ENCODE results near the gene TSPAN15.
"Not testable (repeated sequence)": the region's sequence is repeated elsewhere in the genome, so short reads cannot be mapped to it uniquely, and the experiment has no call there.

TSPAN15 gene

DNA sequence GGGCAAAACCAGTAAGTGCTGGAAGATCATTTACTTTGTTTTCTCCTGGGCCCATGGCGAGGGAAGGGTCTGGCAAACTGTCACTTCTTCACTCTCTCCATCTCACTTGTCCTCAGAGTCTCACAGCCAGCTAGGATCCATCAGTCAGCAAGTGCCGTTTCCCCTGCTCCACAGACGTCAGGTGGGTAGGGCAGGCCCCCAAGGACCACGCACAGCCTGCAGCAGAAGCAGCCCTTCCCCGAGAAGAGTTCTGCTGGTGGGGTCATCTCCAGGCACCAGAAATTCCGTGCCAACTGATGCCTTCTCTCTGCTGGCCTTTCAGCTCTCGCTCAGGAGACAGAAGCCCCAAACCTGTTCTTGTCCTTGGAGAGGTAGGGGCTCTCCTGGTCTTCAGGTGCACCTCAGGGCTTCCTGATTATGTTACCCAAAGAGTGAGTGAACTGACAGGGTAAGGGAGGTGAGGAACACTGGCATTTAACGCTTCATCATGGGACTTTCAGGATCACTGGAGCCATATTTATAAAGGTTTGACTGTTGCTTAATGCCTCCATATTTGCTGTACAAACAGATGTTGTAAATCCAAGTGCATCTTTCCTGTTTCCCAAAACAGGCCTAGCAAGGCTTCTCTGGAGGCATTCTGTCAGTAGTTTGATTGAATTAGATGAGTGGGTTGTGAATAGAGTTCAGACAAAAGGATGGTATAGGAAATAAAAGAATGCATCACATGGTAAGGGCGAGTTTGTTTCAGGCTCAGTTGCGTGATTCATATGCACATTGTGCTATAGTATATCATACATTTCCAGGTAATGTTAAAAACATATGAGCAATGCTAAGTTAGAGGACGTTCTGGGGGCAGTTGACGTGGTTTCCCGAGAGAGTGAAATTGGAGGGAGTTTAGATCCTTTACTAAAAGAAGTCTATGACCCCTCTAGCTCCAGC lies 13.7 kb upstream of the TSPAN15 start:
- no peak overlapping the region for H3K9ac ChIP-seq (ENCODE audit: low read depth, low read length)

GRCh38 chr10:69438536-69439349 lies 12.5 kb upstream of the TSPAN15 start:
- Histone ChIP-seq H3K36me3 (ENCODE audit: control insufficient read depth, insufficient read depth, low read length) (no peaks in the 10 kb centered on the region), H3K9ac (ENCODE audit: low read depth, low read length) (no peak overlapping the region), H3K4me3 (ENCODE audit: low read depth, low read length) (no peak overlapping the region), H3K4me1 (ENCODE audit: control insufficient read depth, insufficient read depth, low read length) (peaks cover 2% of the 10 kb centered on the region), H3K9me3 (ENCODE audit: control insufficient read depth, insufficient read depth, low read length) (no peaks in the 10 kb centered on the region), H3K27me3 (ENCODE audit: control insufficient read depth, insufficient read depth, low read length) (peaks cover 2% of the 10 kb centered on the region)

More for the DNA sequence above, 13.7 kb upstream of the TSPAN15 start:
- H3K9me3 ChIP-seq (ENCODE audit: control insufficient read depth, insufficient read depth, low read length): no peaks in the 10 kb centered on the region
- peaks cover 2% of the 10 kb centered on the region for H3K4me1 ChIP-seq (ENCODE audit: control insufficient read depth, insufficient read depth, low read length)
- H3K4me3 ChIP-seq (ENCODE audit: low read depth, low read length): no peak overlapping the region
- H3K36me3 ChIP-seq (ENCODE audit: control insufficient read depth, insufficient read depth, low read length): no peaks in the 10 kb centered on the region
- peaks cover 2% of the 10 kb centered on the region for H3K27me3 ChIP-seq (ENCODE audit: control insufficient read depth, insufficient read depth, low read length)

- Histone ChIP-seq H3K27me3 (ENCODE audit: control insufficient read depth, insufficient read depth, low read length) (peaks cover 3% of the 10 kb centered on the region), H3K4me1 (ENCODE audit: control insufficient read depth, insufficient read depth, low read length) (peaks cover 2% of the 10 kb centered on the region), H3K9ac (ENCODE audit: low read depth, low read length) (no peak overlapping the region), H3K9me3 (ENCODE audit: control insufficient read depth, insufficient read depth, low read length) (no peaks in the 10 kb centered on the region), H3K36me3 (ENCODE audit: control insufficient read depth, insufficient read depth, low read length) (no peaks in the 10 kb centered on the region), H3K4me3 (ENCODE audit: low read depth, low read length) (no peak overlapping the region)
Observed at GRCh38 chr10:69439350-69439739, 11.9 kb upstream of the TSPAN15 start.

GRCh38 chr10:69439813-69440506 lies 11.3 kb upstream of the TSPAN15 start:
- Histone ChIP-seq H3K4me3 (ENCODE audit: low read depth, low read length) (no peak overlapping the region), H3K9ac (ENCODE audit: low read depth, low read length) (no peak overlapping the region), H3K36me3 (ENCODE audit: control insufficient read depth, insufficient read depth, low read length) (no peaks in the 10 kb centered on the region), H3K9me3 (ENCODE audit: control insufficient read depth, insufficient read depth, low read length) (no peaks in the 10 kb centered on the region), H3K4me1 (ENCODE audit: control insufficient read depth, insufficient read depth, low read length) (peaks cover 2% of the 10 kb centered on the region), H3K27me3 (ENCODE audit: control insufficient read depth, insufficient read depth, low read length) (peaks cover 5% of the 10 kb centered on the region)

- Histone ChIP-seq H3K9me3 (ENCODE audit: control insufficient read depth, insufficient read depth, low read length) (no peaks in the 10 kb centered on the region), H3K4me3 (ENCODE audit: low read depth, low read length) (no peak overlapping the region), H3K4me1 (ENCODE audit: control insufficient read depth, insufficient read depth, low read length) (peaks cover 2% of the 10 kb centered on the region), H3K36me3 (ENCODE audit: control insufficient read depth, insufficient read depth, low read length) (no peaks in the 10 kb centered on the region), H3K27me3 (ENCODE audit: control insufficient read depth, insufficient read depth, low read length) (peaks cover 8% of the 10 kb centered on the region), H3K9ac (ENCODE audit: low read depth, low read length) (no peak overlapping the region)
Observed at GRCh38 chr10:69443354-69443753, 7.9 kb upstream of the TSPAN15 start.

DNA sequence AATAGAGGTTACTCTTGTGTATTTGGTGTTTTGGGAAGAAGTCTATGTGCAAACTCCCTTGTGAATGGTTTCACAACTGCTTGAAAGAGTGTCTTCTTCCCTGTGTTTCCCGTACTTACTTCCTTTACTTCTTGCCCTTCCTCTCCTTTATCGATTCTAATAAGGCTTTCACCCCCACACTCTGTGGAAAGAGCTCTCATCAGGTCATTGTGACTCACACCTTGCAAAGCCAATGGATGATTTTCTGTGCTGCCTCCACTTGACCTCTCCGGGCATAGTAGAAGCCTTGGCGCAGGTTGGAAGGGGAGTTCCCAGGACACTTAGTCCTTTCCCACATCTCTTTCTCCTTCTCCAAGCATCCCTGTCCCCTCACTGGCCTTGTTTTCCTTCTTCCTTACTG lies 6.2 kb upstream of the TSPAN15 start:
- peaks cover 12% of the 10 kb centered on the region for H3K27me3 ChIP-seq (ENCODE audit: control insufficient read depth, insufficient read depth, low read length)
- H3K36me3 ChIP-seq (ENCODE audit: control insufficient read depth, insufficient read depth, low read length): no peaks in the 10 kb centered on the region
- H3K4me1 ChIP-seq (ENCODE audit: control insufficient read depth, insufficient read depth, low read length): no peaks in the 10 kb centered on the region
- H3K9me3 ChIP-seq (ENCODE audit: control insufficient read depth, insufficient read depth, low read length): no peaks in the 10 kb centered on the region
- H3K9ac ChIP-seq (ENCODE audit: low read depth, low read length): no peak overlapping the region
- no peak overlapping the region for H3K4me3 ChIP-seq (ENCODE audit: low read depth, low read length)

- Histone ChIP-seq H3K4me3 (ENCODE audit: low read depth, low read length) (no peak overlapping the region), H3K36me3 (ENCODE audit: control insufficient read depth, insufficient read depth, low read length) (no peaks in the 10 kb centered on the region), H3K9ac (ENCODE audit: low read depth, low read length) (no peak overlapping the region), H3K4me1 (ENCODE audit: control insufficient read depth, insufficient read depth, low read length) (no peaks in the 10 kb centered on the region), H3K9me3 (ENCODE audit: control insufficient read depth, insufficient read depth, low read length) (no peaks in the 10 kb centered on the region), H3K27me3 (ENCODE audit: control insufficient read depth, insufficient read depth, low read length) (peaks cover 15% of the 10 kb centered on the region)
Observed at GRCh38 chr10:69446229-69446628, 5.0 kb upstream of the TSPAN15 start.

GRCh38 chr10:69446650-69447151 lies 4.6 kb upstream of the TSPAN15 start:
- Histone ChIP-seq H3K4me1 (ENCODE audit: control insufficient read depth, insufficient read depth, low read length) (no peaks in the 10 kb centered on the region), H3K9ac (ENCODE audit: low read depth, low read length) (no peak overlapping the region)

GRCh38 chr10:69449841-69450240 lies 1.4 kb upstream of the TSPAN15 start:
- Histone ChIP-seq H3K4me3 (ENCODE audit: low read depth, low read length) (no peak overlapping the region), H3K4me1 (ENCODE audit: control insufficient read depth, insufficient read depth, low read length) (no peaks in the 10 kb centered on the region), H3K9me3 (ENCODE audit: control insufficient read depth, insufficient read depth, low read length) (no peaks in the 10 kb centered on the region), H3K36me3 (ENCODE audit: control insufficient read depth, insufficient read depth, low read length) (no peaks in the 10 kb centered on the region), H3K27me3 (ENCODE audit: control insufficient read depth, insufficient read depth, low read length) (peaks cover 35% of the 10 kb centered on the region), H3K9ac (ENCODE audit: low read depth, low read length) (no peak overlapping the region)

More at GRCh38 chr10:69446650-69447151, 4.6 kb upstream of the TSPAN15 start:
- no peak overlapping the region for H3K4me3 ChIP-seq (ENCODE audit: low read depth, low read length)
- peaks cover 15% of the 10 kb centered on the region for H3K27me3 ChIP-seq (ENCODE audit: control insufficient read depth, insufficient read depth, low read length)
- H3K36me3 ChIP-seq (ENCODE audit: control insufficient read depth, insufficient read depth, low read length): no peaks in the 10 kb centered on the region
- H3K9me3 ChIP-seq (ENCODE audit: control insufficient read depth, insufficient read depth, low read length): no peaks in the 10 kb centered on the region

- not testable (repeated sequence) for H3K36me3 ChIP-seq (ENCODE audit: control insufficient read depth, insufficient read depth, low read length); H3K9ac ChIP-seq (ENCODE audit: low read depth, low read length); H3K9me3 ChIP-seq (ENCODE audit: control insufficient read depth, insufficient read depth, low read length); H3K4me1 ChIP-seq (ENCODE audit: control insufficient read depth, insufficient read depth, low read length)
- H3K27me3 ChIP-seq (ENCODE audit: control insufficient read depth, insufficient read depth, low read length): peaks cover 35% of the 10 kb centered on the region
- H3K4me3 ChIP-seq (ENCODE audit: low read depth, low read length): peak overlapping the region; percentile 72
Observed at GRCh38 chr10:69450395-69450794, 870 bp upstream of the TSPAN15 start.

- peak overlapping the region; percentile 65 for H3K4me3 ChIP-seq (ENCODE audit: low read depth, low read length)
- no peaks in the 10 kb centered on the region for H3K4me1 ChIP-seq (ENCODE audit: control insufficient read depth, insufficient read depth, low read length)
- H3K27me3 ChIP-seq (ENCODE audit: control insufficient read depth, insufficient read depth, low read length): peaks cover 33% of the 10 kb centered on the region
- peak overlapping the region; percentile 26 for H3K9ac ChIP-seq (ENCODE audit: low read depth, low read length)
- H3K9me3 ChIP-seq (ENCODE audit: control insufficient read depth, insufficient read depth, low read length): no peaks in the 10 kb centered on the region
- no peaks in the 10 kb centered on the region for H3K36me3 ChIP-seq (ENCODE audit: control insufficient read depth, insufficient read depth, low read length)
Observed at GRCh38 chr10:69451784-69452251, 553 bp downstream of the TSPAN15 start.

Measured in iPS-15b (cell line).